ENCODE results near the gene PTGER2.
A peak's percentile ranks its signal among the peaks of the same experiment; 100 is the strongest.

The PTGER2 gene

DNA sequence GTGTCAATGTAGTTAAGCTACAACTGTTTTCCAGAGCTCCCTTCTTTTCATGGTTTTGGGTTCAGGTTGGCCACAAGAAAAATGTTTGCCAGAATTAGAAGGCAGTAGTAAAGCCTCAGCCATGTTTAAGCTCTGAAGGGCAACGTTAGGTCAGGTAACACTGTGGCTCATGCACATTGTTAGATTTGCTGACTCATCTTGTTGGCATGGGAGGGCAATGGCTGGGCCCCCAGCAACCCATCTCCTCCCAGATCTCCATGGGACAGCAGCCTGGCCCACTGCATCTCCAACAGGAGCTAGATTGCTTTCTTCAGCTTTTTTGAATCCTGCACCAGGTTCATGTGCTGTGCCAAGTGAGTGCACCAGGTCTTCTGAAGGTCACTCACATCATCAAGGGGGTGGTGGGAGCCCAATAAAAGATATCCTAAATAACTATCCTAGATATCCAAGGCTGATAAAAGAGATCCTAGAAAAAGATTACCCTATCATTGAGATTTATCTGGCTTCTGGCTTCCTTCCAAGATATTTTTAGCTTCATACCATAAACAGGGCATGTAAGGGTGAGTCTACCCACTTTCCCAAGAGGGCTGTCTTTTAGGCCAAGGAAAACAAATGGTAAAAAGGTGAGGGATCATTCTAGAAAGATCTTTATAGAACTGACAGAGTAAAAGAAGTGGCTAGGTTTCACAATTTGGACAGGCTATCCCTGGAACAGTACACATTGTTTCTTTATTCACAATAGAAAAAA, 28.9 kb downstream of the PTGER2 start:
- no peak for DNase-seq

DNA sequence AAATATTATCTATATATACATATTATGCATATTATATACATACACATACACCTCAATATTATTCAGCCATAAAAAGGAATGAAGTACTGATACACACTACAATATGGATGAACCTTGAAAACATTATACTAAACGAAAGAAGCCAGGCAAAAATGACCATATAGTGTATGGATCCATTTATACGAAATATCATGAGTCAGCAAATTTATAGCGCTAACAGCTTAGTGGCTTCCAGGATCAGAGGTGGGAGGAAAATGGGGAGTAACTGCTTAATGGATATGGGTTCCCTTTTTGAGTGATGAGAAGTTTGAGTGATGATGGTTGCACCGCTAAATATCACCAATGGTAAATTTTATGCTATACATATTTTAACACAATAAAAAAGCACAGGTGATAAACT, 32.7 kb downstream of the PTGER2 start:
- DNase-seq, result no peak

DNA sequence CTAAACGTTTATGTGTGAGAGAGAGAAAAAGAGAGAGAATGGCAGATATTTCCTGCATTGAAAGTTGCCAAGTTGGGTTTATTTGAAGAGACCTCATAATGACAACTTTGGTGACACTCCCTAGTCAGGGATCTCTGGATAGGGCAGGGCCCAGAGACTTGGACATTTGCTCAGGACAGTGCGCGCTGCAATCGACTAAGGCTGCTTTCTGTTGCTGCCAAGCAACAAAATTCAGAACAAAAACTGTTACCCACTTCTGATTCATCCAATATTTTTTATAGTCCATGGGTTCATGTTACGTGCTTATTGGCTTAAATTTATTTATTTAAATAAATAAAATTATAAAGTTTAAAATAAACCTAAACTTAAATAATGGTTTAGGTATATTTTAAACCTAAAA, 34.2 kb downstream of the PTGER2 start:
- no peak for DNase-seq

DNA sequence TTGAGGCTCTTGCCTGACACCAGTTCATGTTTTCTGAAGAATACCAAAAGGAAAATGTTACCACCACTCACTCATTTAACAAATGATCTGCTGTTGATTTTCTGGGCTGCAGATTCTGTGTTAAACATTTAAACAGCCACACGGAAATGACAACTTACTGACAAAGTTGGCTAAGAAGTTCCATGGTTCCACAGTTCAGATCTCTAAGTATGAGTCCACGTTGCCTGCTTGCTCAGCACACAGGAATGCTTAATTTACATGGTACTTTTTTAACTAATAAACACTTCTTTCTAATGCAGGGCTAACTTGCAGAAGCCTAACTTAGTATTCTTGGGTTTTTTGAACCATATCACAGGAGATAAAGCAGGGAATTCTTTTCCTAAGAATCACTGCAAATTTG, 34.7 kb downstream of the PTGER2 start:
- no peak for DNase-seq

DNA sequence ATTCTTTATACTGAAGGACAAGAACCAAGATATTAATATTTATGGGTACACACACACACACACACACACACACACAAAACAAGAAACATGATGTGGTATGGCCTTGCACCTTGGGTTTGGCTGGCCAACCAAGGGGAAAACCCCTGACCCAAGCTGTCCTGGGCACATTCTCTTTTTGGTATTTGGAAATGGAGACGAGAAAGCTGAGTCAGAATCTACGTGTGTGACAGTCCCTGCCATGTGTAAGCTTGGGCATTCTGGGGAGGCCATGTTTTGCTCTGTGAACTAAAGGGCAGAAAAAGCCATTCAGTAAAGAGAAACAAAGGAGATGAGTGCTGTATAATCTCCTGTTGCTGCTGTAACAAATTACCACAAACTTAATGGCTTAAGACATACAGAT, 35.6 kb downstream of the PTGER2 start:
- DNase-seq, result no peak

DNA sequence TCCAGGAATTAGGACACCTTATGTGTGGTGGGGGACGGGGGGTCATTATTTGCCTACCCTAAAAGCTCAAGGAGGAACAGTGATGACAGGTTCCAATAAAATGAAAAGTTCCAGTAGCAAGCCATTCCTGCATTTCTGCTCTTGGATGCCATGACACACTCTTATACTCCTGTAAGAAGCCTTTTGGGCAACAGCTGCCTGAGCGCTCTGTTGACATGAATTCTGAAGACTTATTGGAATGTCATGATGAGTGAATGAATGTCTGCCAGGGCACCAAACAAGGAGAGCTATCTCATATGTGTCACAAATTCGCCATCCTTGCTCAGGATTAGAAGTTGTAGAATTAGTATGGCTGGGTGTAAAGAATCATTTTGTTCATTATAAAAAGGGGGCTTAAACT, 36.3 kb downstream of the PTGER2 start:
- no peak for DNase-seq

GRCh38 chr14:52351233-52352060, 37.3 kb downstream of the PTGER2 start:
- DNase-seq, result no peak

DNA sequence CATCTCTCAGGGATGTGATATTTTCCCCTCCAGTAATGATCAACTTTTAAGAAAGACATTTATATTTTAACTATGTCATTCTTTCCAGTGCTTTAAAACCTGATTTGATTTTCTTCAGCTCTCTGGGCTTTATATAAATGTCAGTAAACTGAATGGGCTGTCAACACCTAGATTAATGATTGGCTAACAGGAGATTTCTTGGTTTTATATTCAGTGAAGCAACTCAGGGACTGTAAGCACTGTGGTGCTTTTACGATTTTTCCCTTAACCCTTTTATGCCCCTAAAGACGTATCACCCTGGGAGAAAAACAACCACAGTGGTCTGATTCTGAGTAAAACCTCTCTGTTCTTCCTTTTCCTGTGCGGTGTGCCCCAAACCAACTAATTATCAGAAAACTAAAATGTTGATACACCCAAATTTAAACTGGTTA, 38.0 kb downstream of the PTGER2 start:
- no peak for DNase-seq

DNA sequence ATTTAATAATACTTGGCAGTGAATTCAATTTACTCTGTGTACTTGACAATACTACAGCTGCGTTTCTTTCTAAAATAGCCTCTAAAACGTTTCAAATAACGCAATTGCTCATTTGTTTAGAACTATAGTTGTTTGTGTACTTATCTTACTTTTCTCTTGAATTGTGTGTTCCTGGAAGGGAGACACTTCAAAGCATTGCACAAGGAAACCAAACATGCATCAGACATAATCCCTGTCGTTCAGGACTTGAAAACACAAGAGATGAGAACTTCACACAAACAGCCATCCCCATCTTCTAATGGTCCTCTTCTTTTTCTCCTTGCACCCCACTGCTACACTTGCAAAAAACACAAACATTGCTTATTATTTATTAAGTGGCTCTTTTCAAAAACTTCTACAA, 38.5 kb downstream of the PTGER2 start:
- no peak for DNase-seq

- no peak for DNase-seq
These were observed 40.1 kb downstream of the PTGER2 start for GRCh38 chr14:52354242-52354641.

- no peak for DNase-seq
These were observed 40.9 kb downstream of the PTGER2 start for GRCh38 chr14:52355016-52355431.

GRCh38 chr14:52355526-52355925, 41.4 kb downstream of the PTGER2 start:
- no peak for DNase-seq

GRCh38 chr14:52356025-52356424, 41.9 kb downstream of the PTGER2 start:
- no peak for DNase-seq

- no peak for DNase-seq
These were observed 46.7 kb downstream of the PTGER2 start for GRCh38 chr14:52360831-52361230.

DNA sequence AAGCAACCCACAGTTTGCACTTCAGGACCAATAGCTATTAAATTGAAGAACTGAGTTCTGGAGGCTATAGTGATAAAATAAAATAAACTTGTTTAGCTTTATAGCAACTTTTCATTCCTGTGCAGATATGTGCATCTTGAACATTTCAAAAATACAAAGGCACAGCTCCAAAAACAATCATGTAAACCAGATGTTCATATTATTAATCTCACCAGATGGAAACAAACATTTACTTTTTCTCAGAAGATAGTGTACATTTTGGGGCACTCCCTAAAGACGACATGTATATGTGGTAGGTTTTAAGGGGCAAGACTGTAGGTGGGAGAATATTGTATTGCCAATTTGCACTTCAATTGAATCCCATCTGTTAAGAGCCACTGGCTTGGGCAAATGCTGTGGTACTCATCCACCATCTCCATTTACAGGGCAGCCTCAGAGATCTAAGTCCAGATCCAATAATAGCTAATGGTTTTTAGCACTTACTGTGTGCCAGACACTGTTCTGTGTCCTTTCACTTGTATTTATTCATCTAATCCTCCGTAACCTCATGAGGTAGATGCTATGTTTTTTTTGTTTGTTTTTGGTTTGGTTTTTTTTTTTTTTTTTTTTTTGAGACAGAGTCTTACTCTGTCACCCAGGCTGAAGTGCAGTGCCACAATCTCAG, 49.1 kb downstream of the PTGER2 start:
- DNase-seq, result no peak

DNA sequence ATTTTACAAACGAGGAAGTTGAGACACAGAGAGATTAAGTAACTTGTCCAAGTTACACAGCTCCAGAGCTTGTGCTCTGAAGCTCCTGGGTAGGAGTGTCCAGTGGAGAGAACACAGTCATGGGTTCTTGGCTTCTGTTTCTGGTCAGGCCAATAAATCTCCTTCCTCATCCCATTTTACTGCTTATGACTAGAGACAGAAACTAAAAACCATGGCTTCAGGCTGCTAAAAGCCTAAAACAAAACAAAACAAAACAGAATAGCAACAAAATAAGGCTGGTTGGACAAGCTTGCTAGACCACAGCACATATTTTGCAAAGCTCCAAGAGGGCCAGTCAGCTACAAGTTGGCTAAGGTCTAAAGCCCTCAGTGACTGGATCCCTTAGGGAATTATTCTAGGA, 49.8 kb downstream of the PTGER2 start:
- DNase-seq, result no peak

GRCh38 chr14:52365071-52365470, 51.0 kb downstream of the PTGER2 start:
- DNase-seq, result no peak

GRCh38 chr14:52366796-52367315, 52.7 kb downstream of the PTGER2 start:
- no peak for DNase-seq

DNA sequence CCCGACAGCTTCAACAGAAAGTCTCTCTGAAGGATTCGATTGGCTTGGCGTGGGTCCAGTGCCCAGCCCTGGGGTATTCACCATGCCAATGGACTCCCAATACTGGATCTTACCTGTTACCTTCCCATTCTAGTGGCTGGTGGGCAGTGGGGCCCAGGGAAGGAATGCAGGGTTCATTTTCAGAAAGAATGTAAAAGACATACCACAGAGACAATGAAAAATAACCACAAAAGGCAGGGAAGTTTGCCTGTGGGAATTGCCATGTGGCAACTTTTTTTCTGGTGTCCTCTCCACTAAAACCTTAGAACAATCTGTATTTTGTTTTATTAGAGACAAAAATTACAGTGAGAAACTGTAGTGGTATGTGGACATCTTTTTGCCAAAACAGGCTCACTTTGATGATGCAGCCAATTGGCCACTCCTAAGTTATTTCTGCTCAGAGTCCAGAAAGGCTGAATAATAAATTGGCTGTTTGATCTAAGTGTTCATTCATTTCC, 55.2 kb downstream of the PTGER2 start:
- DNase-seq, result no peak

GRCh38 chr14:52370406-52370935, 56.4 kb downstream of the PTGER2 start:
- DNase-seq, result no peak

DNA sequence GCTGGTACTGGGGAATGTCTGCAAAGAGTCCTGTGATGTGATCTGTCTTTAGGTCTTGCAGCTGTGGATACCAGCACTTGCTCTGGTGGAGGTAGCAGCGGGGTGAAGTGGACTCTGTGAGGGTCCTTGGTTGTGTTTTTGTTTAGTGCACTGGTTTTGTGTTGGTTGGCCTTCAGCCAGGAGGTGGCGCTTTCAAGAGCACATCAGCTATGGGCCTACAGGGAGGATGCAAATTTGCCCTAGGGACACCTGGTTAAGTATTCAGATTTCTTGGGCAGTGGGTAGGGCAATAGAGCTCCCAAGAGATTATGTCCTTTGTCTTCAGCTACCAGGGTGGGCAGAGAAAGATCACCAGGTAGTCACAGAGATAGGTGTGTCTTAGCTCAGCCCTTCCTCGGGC, 63.8 kb downstream of the PTGER2 start:
- DNase-seq, result peak; percentile 25

All from NCI-H526 treated with DMSO at 0.1 percent for 48 hours (cell line).